Upper lobe of right lung (tissue), 1 donor: Measurements from ENCODE around the gene ZNF830. TPM values are rescaled to one million over a fixed set of nuclear protein-coding genes. Genes with fewer than 3 reads are reported as not detected.
"Not testable (repeated sequence)": the region's sequence is repeated elsewhere in the genome, so short reads cannot be mapped to it uniquely, and the experiment has no call there.

ENCODE experiments used
- ATAC-seq: fragments of 200-7000 bp; cut with Tn5 transposase; one replicate; pipeline ENCODE4 v1.9.1; 2020; ENCODE audit warnings: mild to moderate bottlenecking, moderate library complexity
- DNase-seq: peaks from one replicate; pipeline ENCODE4 v3.0.0-alpha.2; 2020
- H3K27ac ChIP-seq: fragments of 200-600 bp; one replicate; pipeline ENCODE4 v1.8.0; 2022
- H3K27me3 ChIP-seq: fragments of 200-600 bp; one replicate; pipeline ENCODE4 v1.8.0; 2022; ENCODE audit warnings: mild to moderate bottlenecking
- H3K36me3 ChIP-seq: fragments of 200-600 bp; one replicate; pipeline ENCODE4 v1.8.0; 2022
- H3K4me1 ChIP-seq: fragments of 200-600 bp; one replicate; pipeline ENCODE4 v1.8.0; 2022
- H3K4me3 ChIP-seq: fragments of 200-600 bp; one replicate; pipeline ENCODE4 v1.8.0; 2022; ENCODE audit warnings: mild to moderate bottlenecking
- H3K9me3 ChIP-seq: fragments of 200-600 bp; one replicate; pipeline ENCODE4 v1.8.0; 2022
- intact Hi-C: fragments of 100-400 bp; cut with DNase I; formaldehyde crosslinking; loops from one replicate; pipeline ENCODE4 v1.11.0; 2022
- total RNA-seq: library from RNA; stranded (reverse); fragmentation: NEBNext Ultra II Directional; extraction: Animal tissue kit (Norgen Biotek cat#: 25700); gene quantifications from one replicate; pipeline ENCODE4 v1.2.1, GENCODE V29; 2021
- TF ChIP-seq, protein P1 (sequence below): fragments of 200-600 bp; IDR thresholded peaks from one replicate; pipeline ENCODE4 v1.8.0; 2022; ENCODE audit warnings: antibody characterized with exemption
- donor health status: DM: no; HTN: yes; CAD: no; lungs with severe emphysema.

The ZNF830 gene
- total RNA-seq, 1 donor from 2014 or later, result 19.6 TPM

DNA sequence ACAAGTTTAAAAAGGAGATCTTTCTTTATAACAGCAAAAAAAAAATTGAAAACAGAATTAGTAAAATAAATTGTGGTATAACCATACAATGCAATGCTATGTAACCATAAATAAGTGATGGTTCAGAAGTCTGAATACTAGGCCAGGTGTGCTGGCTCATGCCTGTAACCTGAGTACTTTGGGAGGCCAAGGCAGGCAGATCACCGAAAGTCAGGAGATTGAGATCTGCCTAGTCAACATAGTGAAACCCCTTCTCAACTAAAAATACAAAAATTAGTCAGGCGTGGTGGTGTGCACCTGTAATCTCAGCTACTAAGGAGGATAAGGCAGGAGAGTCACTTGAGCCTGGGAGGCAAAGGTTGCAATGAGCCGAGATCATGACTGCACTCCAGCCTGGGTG lies 34.7 kb upstream of the ZNF830 start:
- Histone ChIP-seq H3K4me3 (no peak overlapping the region), H3K9me3 (no peaks in the 10 kb centered on the region), H3K27ac (no peak overlapping the region), H3K4me1 (no peaks in the 10 kb centered on the region), H3K36me3 (no peaks in the 10 kb centered on the region), H3K27me3 (no peaks in the 10 kb centered on the region)
- intact Hi-C loops, result no loop called here
- TF ChIP-seq, protein P1, sequence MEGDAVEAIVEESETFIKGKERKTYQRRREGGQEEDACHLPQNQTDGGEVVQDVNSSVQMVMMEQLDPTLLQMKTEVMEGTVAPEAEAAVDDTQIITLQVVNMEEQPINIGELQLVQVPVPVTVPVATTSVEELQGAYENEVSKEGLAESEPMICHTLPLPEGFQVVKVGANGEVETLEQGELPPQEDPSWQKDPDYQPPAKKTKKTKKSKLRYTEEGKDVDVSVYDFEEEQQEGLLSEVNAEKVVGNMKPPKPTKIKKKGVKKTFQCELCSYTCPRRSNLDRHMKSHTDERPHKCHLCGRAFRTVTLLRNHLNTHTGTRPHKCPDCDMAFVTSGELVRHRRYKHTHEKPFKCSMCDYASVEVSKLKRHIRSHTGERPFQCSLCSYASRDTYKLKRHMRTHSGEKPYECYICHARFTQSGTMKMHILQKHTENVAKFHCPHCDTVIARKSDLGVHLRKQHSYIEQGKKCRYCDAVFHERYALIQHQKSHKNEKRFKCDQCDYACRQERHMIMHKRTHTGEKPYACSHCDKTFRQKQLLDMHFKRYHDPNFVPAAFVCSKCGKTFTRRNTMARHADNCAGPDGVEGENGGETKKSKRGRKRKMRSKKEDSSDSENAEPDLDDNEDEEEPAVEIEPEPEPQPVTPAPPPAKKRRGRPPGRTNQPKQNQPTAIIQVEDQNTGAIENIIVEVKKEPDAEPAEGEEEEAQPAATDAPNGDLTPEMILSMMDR, result no peak
- DNase-seq, result no peak
- no peak for ATAC-seq

DNA sequence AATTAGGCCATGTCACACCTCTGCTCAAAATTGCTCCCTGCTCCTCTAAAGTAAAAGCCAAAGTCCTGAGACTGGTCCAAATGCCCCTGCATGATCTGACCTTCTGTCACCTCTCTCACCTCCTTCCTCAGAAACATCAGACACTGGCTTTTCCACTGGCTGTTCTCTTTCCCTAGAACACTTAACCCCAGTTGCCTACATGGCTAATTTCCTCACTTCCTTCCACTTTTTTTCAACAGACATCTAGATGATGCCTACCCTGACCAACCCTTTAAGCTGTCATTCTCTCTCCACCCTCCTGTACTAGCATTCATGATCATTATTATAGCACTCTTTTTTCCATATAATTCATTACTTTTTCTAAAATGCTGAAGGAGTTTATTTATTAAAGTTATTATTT lies 31.1 kb upstream of the ZNF830 start:
- H3K9me3 ChIP-seq, result no peaks in the 10 kb centered on the region
- H3K36me3 ChIP-seq, result no peaks in the 10 kb centered on the region
- no peaks in the 10 kb centered on the region for H3K27me3 ChIP-seq
- no peak for ATAC-seq
- no peak overlapping the region for H3K4me3 ChIP-seq
- no peak for DNase-seq
- TF ChIP-seq, protein P1, result no peak
- intact Hi-C loops, result no loop called here
- H3K27ac ChIP-seq, result no peak overlapping the region
- no peaks in the 10 kb centered on the region for H3K4me1 ChIP-seq

DNA sequence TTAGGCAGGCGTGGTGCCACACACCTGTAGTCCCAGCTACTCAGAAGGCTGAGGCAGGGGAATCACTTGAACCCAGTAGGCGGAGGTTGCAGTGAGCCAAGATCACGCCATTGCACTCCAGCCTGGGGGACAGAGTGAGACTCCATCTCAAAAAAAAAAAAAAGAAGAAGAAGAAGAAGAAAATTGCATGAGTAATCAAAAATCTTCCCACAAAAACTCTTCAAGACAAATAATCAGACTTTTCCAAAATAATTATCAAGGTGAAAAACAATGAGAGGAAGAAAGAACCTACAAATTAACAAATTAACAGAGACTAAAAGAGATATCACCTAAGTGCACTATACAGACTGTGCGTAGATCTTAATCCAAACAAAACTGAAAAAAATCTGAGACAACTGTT lies 10.6 kb upstream of the ZNF830 start:
- H3K27ac ChIP-seq, H3K27me3 ChIP-seq, intact Hi-C loops, ATAC-seq, H3K9me3 ChIP-seq, H3K4me3 ChIP-seq, DNase-seq, H3K4me1 ChIP-seq, H3K36me3 ChIP-seq: not testable (repeated sequence)

DNA sequence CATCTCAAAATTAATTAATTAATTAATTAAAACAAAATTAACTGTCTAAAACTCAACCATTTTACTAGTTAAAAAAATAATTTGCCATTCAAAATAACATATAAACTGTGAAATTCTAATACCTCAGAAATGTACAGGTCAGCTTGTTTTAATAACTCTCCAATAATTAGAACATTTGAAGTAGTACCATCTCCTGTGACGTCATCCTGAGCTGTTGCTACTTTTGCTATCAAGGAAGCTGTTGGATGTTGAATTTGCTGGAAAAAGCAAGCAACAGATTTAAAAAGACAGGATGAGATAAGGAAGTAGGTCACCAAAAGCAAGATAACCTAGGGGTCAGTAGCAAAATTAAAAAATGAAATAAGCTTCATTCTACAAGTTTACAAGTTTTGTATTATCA lies 2.9 kb upstream of the ZNF830 start:
- no peaks in the 10 kb centered on the region for H3K27me3 ChIP-seq
- peaks cover 22% of the 10 kb centered on the region for H3K4me1 ChIP-seq
- no peak overlapping the region for H3K27ac ChIP-seq
- no peak overlapping the region for H3K4me3 ChIP-seq
- H3K9me3 ChIP-seq, result no peaks in the 10 kb centered on the region
- ATAC-seq, result no peak
- intact Hi-C loops, result no loop called here
- peaks cover 2% of the 10 kb centered on the region for H3K36me3 ChIP-seq
- TF ChIP-seq, protein P1, result no peak
- DNase-seq, result no peak

DNA sequence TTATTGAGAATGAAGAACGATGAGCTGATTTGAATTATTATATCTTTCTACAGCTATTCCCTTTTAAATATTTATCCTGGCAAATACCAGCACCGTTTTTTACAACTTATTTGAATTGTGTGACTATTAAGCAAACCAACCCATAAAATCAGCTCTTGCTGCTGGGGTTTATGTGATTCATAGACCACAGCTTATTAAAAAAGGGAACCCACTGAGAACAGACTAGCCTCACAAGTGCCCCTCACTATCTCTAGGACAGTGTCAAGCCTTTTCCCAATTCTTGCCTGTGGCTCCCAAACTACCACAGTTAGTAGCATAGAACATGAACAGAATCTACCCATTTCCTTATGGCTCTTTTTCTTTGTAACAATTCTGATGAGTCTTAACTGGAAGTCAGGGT lies 12.8 kb downstream of the ZNF830 start:
- no peaks in the 10 kb centered on the region for H3K9me3 ChIP-seq
- TF ChIP-seq, protein P1, result no peak
- intact Hi-C loops, result no loop called here
- H3K4me1 ChIP-seq, result no peaks in the 10 kb centered on the region
- no peaks in the 10 kb centered on the region for H3K27me3 ChIP-seq
- no peak overlapping the region for H3K27ac ChIP-seq
- DNase-seq (no peak), ATAC-seq (no peak)
- no peak overlapping the region for H3K4me3 ChIP-seq
- H3K36me3 ChIP-seq, result no peaks in the 10 kb centered on the region

DNA sequence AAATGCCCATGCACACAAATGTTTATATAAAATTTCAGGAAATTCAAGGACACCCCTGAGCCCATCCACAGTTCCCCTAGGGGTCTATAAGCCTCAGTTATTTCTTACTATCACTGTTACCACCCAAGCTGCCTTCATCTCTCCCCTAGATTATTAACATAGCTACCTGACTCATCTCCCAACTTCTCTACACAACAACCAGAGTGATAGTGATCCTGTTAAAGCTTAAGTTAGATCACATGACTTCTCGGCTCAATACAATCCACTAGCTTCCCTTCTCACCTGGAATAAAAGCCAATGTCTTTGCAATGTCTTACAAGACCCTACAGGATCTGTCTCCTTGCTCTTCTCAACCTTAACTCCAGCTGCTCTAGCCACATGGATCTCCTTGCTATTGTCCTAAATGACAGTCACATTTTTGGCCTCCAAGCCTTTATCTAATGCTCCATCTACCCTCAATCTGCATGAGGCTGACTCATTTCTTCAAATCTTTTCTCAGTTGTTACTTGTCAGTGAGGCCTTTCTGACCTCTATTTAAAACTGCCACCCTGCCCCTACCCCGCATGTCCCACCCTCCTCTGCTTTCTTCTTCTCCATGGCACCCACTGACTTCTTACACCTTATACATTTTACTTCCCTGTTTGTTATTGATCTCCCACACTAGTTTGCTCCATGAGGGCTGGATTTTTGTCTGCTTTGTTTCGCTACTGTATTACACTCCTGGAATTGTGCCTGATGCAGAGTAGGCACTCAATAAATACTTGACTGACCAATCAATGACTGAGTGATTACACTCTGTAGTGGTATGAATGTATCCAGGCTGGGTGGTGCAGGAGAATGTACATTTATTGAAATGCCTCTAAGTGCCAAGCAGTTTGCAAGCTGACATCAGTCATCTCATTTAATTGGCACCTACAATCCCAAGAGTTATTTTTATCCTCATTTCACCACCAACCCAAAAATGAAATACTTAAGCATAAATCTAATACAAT lies 13.8 kb downstream of the ZNF830 start:
- ATAC-seq (no peak), DNase-seq (no peak)
- Histone ChIP-seq H3K36me3 (no peaks in the 10 kb centered on the region), H3K27ac (no peak overlapping the region), H3K9me3 (no peaks in the 10 kb centered on the region), H3K27me3 (no peaks in the 10 kb centered on the region), H3K4me1 (peaks cover 7% of the 10 kb centered on the region), H3K4me3 (no peak overlapping the region)
- TF ChIP-seq, protein P1, result no peak
- intact Hi-C loops, result no loop called here
